Bronchial epithelial cell (primary cell): ENCODE data around the gene TREM2. TPM values are rescaled to one million over a fixed set of nuclear protein-coding genes. Genes with fewer than 3 reads are reported as not detected.

Experiments used
- DNase-seq: peaks from one replicate; pipeline ENCODE4 v3.0.0-alpha.2; 2010; ENCODE audit warnings: low read depth
- FAIRE-seq: peaks from 2 replicates; lab custom pipeline; 2011; peaks lifted over from hg19 to GRCh38; lab: Jason Lieb, UNC
- H3K27me3 ChIP-seq: 2 replicates; pipeline ENCODE4 v1.5.1; 2011; ENCODE audit warnings: low read length; ENCODE audit not compliant: control insufficient read depth, insufficient read depth
- H3K36me3 ChIP-seq: 2 replicates; pipeline ENCODE4 v1.5.1; 2011; ENCODE audit warnings: low read length; ENCODE audit not compliant: control insufficient read depth, insufficient read depth
- H3K4me3 ChIP-seq: 2 replicates; pipeline ENCODE4 v1.5.1; 2011; ENCODE audit warnings: mild to moderate bottlenecking, low read depth, low read length, control low read depth
- CTCF ChIP-seq: IDR thresholded peaks from 2 replicates; pipeline ENCODE4 v1.5.1; 2011; ENCODE audit warnings: mild to moderate bottlenecking, moderate library complexity, low read length, control low read depth, inconsistent platforms; ENCODE audit not compliant: insufficient read depth, severe bottlenecking
- total RNA-seq: library from RNA; depleted of rRNA; stranded (reverse); fragments of >200 nt; gene quantifications from 2 replicates; pipeline ENCODE4 v1.2.1, GENCODE V29; 2014

Gene TREM2
- total RNA-seq, 1 donor from 2014 or later: 0.53 TPM

- FAIRE-seq (no peak), DNase-seq (no peak)
- Histone ChIP-seq H3K4me3 (no peak overlapping the region), H3K27me3 (no peaks in the 10 kb centered on the region), H3K36me3 (no peaks in the 10 kb centered on the region)
- no peak for TF ChIP-seq CTCF
Observed at GRCh38 chr6:41179163-41179562, 16.2 kb upstream of the TREM2 start.

- H3K4me3 ChIP-seq: no peak overlapping the region
- no peak for FAIRE-seq
Observed at GRCh38 chr6:41177695-41178094, 14.8 kb upstream of the TREM2 start.

GRCh38 chr6:41177287-41177686, 14.4 kb upstream of the TREM2 start:
- Histone ChIP-seq H3K4me3 (no peak overlapping the region), H3K27me3 (no peaks in the 10 kb centered on the region), H3K36me3 (no peaks in the 10 kb centered on the region)
- DNase-seq (no peak), FAIRE-seq (no peak)
- TF ChIP-seq CTCF: no peak

More at GRCh38 chr6:41177695-41178094, 14.8 kb upstream of the TREM2 start:
- no peaks in the 10 kb centered on the region for H3K36me3 ChIP-seq
- no peaks in the 10 kb centered on the region for H3K27me3 ChIP-seq
- no peak for DNase-seq
- TF ChIP-seq CTCF: no peak

GRCh38 chr6:41176189-41176588, 13.3 kb upstream of the TREM2 start:
- FAIRE-seq (no peak), DNase-seq (no peak)
- H3K27me3 ChIP-seq: no peaks in the 10 kb centered on the region
- no peak for TF ChIP-seq CTCF
- no peaks in the 10 kb centered on the region for H3K36me3 ChIP-seq
- no peak overlapping the region for H3K4me3 ChIP-seq

- Histone ChIP-seq H3K27me3 (no peaks in the 10 kb centered on the region), H3K4me3 (no peak overlapping the region), H3K36me3 (no peaks in the 10 kb centered on the region)
- TF ChIP-seq CTCF: no peak
- FAIRE-seq (no peak), DNase-seq (no peak)
Observed at GRCh38 chr6:41175084-41175483, 12.2 kb upstream of the TREM2 start.

GRCh38 chr6:41174610-41175009, 11.7 kb upstream of the TREM2 start:
- Histone ChIP-seq H3K36me3 (no peaks in the 10 kb centered on the region), H3K27me3 (no peaks in the 10 kb centered on the region), H3K4me3 (no peak overlapping the region)
- no peak for TF ChIP-seq CTCF
- DNase-seq (no peak), FAIRE-seq (no peak)
